ENCODE results near the gene ARHGEF7. TPM values are rescaled to one million over a fixed set of nuclear protein-coding genes. Genes with fewer than 3 reads are reported as not detected.
"Not testable (repeated sequence)": the region's sequence is repeated elsewhere in the genome, so short reads cannot be mapped to it uniquely, and the experiment has no call there.

Gene ARHGEF7
- polyA plus RNA-seq, 4 donors = 21.6 to 76.4 (median 24.7) TPM

DNA sequence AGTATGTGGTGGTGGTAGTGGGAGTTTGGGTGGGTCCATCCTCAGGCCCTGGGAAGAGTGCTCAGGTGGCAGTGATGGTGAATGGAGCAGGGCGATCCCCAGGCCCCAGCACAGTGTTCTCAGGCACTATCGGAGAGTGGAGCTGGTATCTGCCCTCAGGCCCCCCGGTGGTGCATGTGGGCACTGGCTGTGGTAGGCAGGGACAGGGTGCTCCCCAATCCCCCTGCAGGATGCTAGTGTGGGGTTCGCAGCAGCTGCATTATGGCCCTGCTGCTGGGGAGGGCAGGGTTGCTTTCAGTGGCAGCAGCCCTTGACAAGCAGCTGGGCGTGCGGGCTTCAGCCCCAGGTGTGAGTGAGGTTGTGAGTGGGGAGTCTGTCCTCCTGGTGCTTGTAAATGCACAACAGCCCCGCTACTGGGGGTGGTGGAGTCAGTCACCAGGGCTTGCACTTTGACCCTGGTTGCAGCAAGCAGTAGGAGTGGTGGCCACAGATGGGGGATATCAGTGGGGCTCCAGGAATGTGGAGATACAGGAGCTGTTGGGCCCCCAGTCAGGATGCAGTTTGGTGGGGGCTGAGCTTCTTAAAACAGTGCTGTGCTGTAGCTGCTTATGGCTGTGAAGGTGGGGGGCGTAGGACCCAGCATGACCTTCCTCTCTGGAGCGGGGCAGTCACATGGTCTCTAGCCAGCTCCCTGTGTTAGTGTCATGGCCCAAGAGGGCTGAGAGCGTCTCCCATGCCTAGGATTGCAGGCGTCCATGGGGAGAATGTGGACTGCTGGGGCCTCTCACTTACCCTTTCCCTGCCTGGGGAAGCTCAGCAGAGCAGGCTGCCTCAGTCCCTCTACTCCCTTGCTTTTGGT lies 38.7 kb upstream of the ARHGEF7 start:
- Histone ChIP-seq H3K9me3 (ENCODE audit: control insufficient read depth in 2 of 2, insufficient read depth in 1 of 2, low read depth in 1 of 2, low read length in 1 of 2) (peaks cover 0 to 14% of the 10 kb centered on the region in 2 donors), H3K4me3 (ENCODE audit: low read depth in 1 of 3, low read length in 3 of 3) (no peak overlapping the region), H3K36me3 (ENCODE audit: control insufficient read depth in 3 of 3, insufficient read depth in 2 of 3, low read depth in 1 of 3, low read length in 3 of 3) (no peaks in the 10 kb centered on the region), H3K27me3 (ENCODE audit: control insufficient read depth in 3 of 3, insufficient read depth in 3 of 3, low read length in 3 of 3) (no peaks in the 10 kb centered on the region), H3K4me1 (ENCODE audit: control insufficient read depth in 3 of 3, insufficient read depth in 2 of 3, low read depth in 1 of 3, low read length in 2 of 3) (no peaks in the 10 kb centered on the region), H3K27ac (ENCODE audit: low read depth in 1 of 3, low read length in 2 of 3) (no peak overlapping the region)
- DNase-seq (no peak), FAIRE-seq (no peak)
- 76 to 82% (median 77%) methylated on average over 11 of the region's 11 CpGs for WGBS, 3 donors

DNA sequence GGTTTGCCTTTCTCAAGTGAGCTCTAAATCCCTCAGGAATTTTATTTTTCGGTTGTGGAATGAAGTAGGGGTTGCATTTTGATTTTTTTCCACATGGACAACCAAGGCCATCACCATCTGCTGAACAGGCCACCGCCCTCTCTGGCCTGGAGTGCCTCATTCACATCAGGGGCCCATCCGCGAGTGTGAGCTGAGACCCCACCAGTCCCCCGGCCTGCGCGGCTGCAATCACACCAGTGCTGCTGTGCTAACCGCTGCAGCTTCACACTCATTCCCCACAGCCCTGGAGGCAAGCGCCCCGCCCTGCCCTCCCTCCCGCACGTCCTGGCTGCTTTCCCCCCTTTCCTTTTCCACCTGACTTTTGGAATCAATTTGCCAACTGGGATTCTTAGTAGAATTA lies 35.7 kb upstream of the ARHGEF7 start:
- WGBS, 3 donors = 80 to 84% (median 82%) methylated on average over 12 of the region's 12 CpGs
- FAIRE-seq = no peak
- DNase-seq = no peak

DNA sequence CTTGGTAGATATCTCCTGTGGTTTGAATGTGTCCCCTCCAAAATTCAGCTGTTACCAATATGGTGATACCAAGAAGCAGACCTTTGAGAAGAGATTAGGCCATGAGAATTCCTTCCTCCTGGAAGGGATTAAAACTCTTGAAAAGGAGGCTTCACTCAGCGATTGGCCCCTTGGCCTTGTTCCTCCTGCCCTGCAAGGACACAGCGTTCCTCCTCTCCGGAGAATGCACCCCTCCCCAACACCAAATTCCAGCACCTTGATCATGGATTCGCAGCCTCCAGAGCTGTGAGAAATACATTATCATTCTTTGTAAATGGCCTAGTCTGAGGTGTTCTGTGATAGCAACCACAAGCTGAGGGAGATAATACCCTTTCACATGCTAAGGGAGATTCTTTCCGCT lies 34.5 kb upstream of the ARHGEF7 start:
- H3K9me3 ChIP-seq (ENCODE audit: control insufficient read depth in 2 of 2, insufficient read depth in 1 of 2, low read depth in 1 of 2, low read length in 1 of 2) = peaks cover 0 to 6% of the 10 kb centered on the region in 2 donors
- no peaks in the 10 kb centered on the region for H3K36me3 ChIP-seq (ENCODE audit: control insufficient read depth in 3 of 3, insufficient read depth in 2 of 3, low read depth in 1 of 3, low read length in 3 of 3)
- 66 to 82% (median 69%) methylated on average over 5 of the region's 5 CpGs for WGBS, 3 donors
- H3K27ac ChIP-seq (ENCODE audit: low read depth in 1 of 3, low read length in 2 of 3) = no peak overlapping the region
- DNase-seq = no peak
- no peak for FAIRE-seq
- H3K4me1 ChIP-seq (ENCODE audit: control insufficient read depth in 3 of 3, insufficient read depth in 2 of 3, low read depth in 1 of 3, low read length in 2 of 3) = no peaks in the 10 kb centered on the region
- peaks cover 0 to 2% (median 0%) of the 10 kb centered on the region in 3 donors for H3K27me3 ChIP-seq (ENCODE audit: control insufficient read depth in 3 of 3, insufficient read depth in 3 of 3, low read length in 3 of 3)
- H3K4me3 ChIP-seq (ENCODE audit: low read depth in 1 of 3, low read length in 3 of 3) = no peak overlapping the region

More for the DNA sequence above, 35.7 kb upstream of the ARHGEF7 start:
- Histone ChIP-seq H3K27ac (ENCODE audit: low read depth in 1 of 3, low read length in 2 of 3) (no peak overlapping the region), H3K9me3 (ENCODE audit: control insufficient read depth in 2 of 2, insufficient read depth in 1 of 2, low read depth in 1 of 2, low read length in 1 of 2) (peaks cover 0 to 11% of the 10 kb centered on the region in 2 donors), H3K36me3 (ENCODE audit: control insufficient read depth in 3 of 3, insufficient read depth in 2 of 3, low read depth in 1 of 3, low read length in 3 of 3) (no peaks in the 10 kb centered on the region), H3K4me1 (ENCODE audit: control insufficient read depth in 3 of 3, insufficient read depth in 2 of 3, low read depth in 1 of 3, low read length in 2 of 3) (no peaks in the 10 kb centered on the region), H3K27me3 (ENCODE audit: control insufficient read depth in 3 of 3, insufficient read depth in 3 of 3, low read length in 3 of 3) (peaks cover 0 to 2% (median 0%) of the 10 kb centered on the region in 3 donors), H3K4me3 (ENCODE audit: low read depth in 1 of 3, low read length in 3 of 3) (no peak overlapping the region)

DNA sequence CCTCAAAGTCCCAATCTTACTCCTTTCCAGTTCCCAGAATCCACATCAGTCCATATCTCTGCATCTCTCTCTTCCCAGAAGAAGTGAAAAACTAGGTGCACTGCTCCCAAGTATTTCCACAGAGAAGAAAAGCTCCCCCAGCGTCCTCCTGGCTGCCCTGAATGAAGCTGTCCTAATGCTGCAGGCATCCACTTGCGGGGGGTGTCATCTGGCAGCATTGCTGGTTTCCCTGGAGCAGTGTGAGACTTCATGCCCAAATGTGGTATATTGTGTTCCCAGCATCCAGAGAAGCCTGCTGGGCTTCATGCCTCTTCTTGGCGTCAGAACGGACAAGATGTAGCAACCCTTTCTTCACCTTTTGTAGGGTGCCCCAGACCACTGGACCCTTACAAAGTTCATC lies 32.9 kb upstream of the ARHGEF7 start:
- H3K27me3 ChIP-seq (ENCODE audit: control insufficient read depth in 3 of 3, insufficient read depth in 3 of 3, low read length in 3 of 3) = peaks cover 0 to 2% (median 0%) of the 10 kb centered on the region in 3 donors
- H3K4me3 ChIP-seq (ENCODE audit: low read depth in 1 of 3, low read length in 3 of 3) = no peak overlapping the region
- H3K27ac ChIP-seq (ENCODE audit: low read depth in 1 of 3, low read length in 2 of 3) = no peak overlapping the region
- no peaks in the 10 kb centered on the region for H3K36me3 ChIP-seq (ENCODE audit: control insufficient read depth in 3 of 3, insufficient read depth in 2 of 3, low read depth in 1 of 3, low read length in 3 of 3)
- no peaks in the 10 kb centered on the region for H3K4me1 ChIP-seq (ENCODE audit: control insufficient read depth in 3 of 3, insufficient read depth in 2 of 3, low read depth in 1 of 3, low read length in 2 of 3)
- WGBS, 3 donors = 66 to 84% (median 75%) methylated on average over 4 of the region's 4 CpGs
- no peaks in the 10 kb centered on the region for H3K9me3 ChIP-seq (ENCODE audit: control insufficient read depth in 2 of 2, insufficient read depth in 1 of 2, low read depth in 1 of 2, low read length in 1 of 2)
- DNase-seq (no peak), FAIRE-seq (no peak)

DNA sequence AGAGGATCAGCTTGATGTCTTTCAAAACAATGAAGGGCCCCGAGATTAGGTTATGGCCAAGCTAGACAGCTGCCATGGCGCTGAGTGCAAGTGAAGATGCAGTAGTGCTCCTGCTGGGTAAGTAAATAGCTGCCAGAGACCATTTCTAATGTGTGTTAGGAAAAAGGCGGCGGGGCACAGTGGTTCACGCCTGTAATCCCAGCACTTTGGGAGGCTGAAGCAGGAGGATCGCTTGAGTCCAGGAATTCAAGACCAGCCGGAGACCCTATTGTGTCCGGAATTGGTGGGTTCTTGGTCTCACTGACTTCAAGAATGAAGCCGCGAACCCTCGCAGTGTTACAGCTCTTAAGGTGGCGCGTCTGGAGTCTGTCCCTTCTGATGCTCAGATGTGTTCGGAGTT lies 32.3 kb upstream of the ARHGEF7 start:
- H3K27ac ChIP-seq (ENCODE audit: low read depth in 1 of 3, low read length in 2 of 3); H3K4me1 ChIP-seq (ENCODE audit: control insufficient read depth in 3 of 3, insufficient read depth in 2 of 3, low read depth in 1 of 3, low read length in 2 of 3); FAIRE-seq; H3K36me3 ChIP-seq (ENCODE audit: control insufficient read depth in 3 of 3, insufficient read depth in 2 of 3, low read depth in 1 of 3, low read length in 3 of 3); H3K4me3 ChIP-seq (ENCODE audit: low read depth in 1 of 3, low read length in 3 of 3); H3K9me3 ChIP-seq (ENCODE audit: control insufficient read depth in 2 of 2, insufficient read depth in 1 of 2, low read depth in 1 of 2, low read length in 1 of 2); H3K27me3 ChIP-seq (ENCODE audit: control insufficient read depth in 3 of 3, insufficient read depth in 3 of 3, low read length in 3 of 3); DNase-seq: not testable (repeated sequence)
- WGBS, 3 donors = 93 to 95% (median 94%) methylated on average over 14 of the region's 14 CpGs

DNA sequence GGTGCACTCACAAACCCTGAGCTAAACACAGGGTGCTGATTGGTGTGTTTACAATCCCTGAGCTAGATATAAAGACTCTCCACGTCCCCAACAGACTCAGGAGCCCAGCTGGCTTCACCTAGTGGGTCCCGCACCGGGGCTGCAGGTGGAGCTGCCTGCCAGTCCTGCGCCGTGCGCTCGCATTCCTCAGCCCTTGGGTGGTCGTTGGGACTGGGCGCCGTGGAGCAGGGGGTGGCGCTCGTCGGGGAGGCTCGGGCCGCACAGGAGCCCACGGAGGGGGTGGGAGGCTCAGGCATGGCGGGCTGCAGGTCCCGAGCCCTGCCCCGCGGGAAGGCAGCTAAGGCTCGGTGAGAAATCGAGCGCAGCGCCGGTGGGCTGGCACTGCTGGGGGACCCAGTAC lies 31.4 kb upstream of the ARHGEF7 start:
- 86 to 88% (median 88%) methylated on average over 8 to 16 of the region's 25 CpGs for WGBS, 3 donors
- DNase-seq; H3K36me3 ChIP-seq (ENCODE audit: control insufficient read depth in 3 of 3, insufficient read depth in 2 of 3, low read depth in 1 of 3, low read length in 3 of 3); H3K9me3 ChIP-seq (ENCODE audit: control insufficient read depth in 2 of 2, insufficient read depth in 1 of 2, low read depth in 1 of 2, low read length in 1 of 2); FAIRE-seq; H3K4me1 ChIP-seq (ENCODE audit: control insufficient read depth in 3 of 3, insufficient read depth in 2 of 3, low read depth in 1 of 3, low read length in 2 of 3); H3K4me3 ChIP-seq (ENCODE audit: low read depth in 1 of 3, low read length in 3 of 3); H3K27me3 ChIP-seq (ENCODE audit: control insufficient read depth in 3 of 3, insufficient read depth in 3 of 3, low read length in 3 of 3); H3K27ac ChIP-seq (ENCODE audit: low read depth in 1 of 3, low read length in 2 of 3): not testable (repeated sequence)

DNA sequence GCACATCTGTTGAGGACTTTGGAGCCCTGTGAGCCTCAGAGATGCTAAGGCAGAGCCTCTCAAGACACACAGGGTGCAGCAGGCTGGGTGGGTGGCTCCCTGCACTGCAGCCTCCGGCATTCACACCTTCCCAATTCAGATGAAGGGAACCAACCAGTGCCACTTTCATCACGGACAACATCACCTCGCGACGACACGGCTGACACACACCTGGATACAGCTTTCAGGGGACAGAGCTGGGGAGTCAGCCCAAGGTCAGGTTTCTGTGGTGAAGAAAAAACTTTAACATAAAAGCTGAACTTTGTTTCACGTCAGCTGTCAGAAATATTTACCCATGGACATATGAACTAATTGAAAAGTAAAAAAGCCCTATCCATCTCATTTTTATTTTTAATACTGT lies 24.9 kb upstream of the ARHGEF7 start:
- FAIRE-seq (no peak), DNase-seq (no peak)
- 71 to 78% (median 73%) methylated on average over 7 of the region's 7 CpGs for WGBS, 3 donors
- Histone ChIP-seq H3K27ac (ENCODE audit: low read depth in 1 of 3, low read length in 2 of 3) (no peak overlapping the region), H3K27me3 (ENCODE audit: control insufficient read depth in 3 of 3, insufficient read depth in 3 of 3, low read length in 3 of 3) (peaks cover 0 to 17% (median 6%) of the 10 kb centered on the region in 3 donors), H3K36me3 (ENCODE audit: control insufficient read depth in 3 of 3, insufficient read depth in 2 of 3, low read depth in 1 of 3, low read length in 3 of 3) (no peaks in the 10 kb centered on the region), H3K9me3 (ENCODE audit: control insufficient read depth in 2 of 2, insufficient read depth in 1 of 2, low read depth in 1 of 2, low read length in 1 of 2) (no peaks in the 10 kb centered on the region), H3K4me1 (ENCODE audit: control insufficient read depth in 3 of 3, insufficient read depth in 2 of 3, low read depth in 1 of 3, low read length in 2 of 3) (no peaks in the 10 kb centered on the region), H3K4me3 (ENCODE audit: low read depth in 1 of 3, low read length in 3 of 3) (no peak overlapping the region)

DNA sequence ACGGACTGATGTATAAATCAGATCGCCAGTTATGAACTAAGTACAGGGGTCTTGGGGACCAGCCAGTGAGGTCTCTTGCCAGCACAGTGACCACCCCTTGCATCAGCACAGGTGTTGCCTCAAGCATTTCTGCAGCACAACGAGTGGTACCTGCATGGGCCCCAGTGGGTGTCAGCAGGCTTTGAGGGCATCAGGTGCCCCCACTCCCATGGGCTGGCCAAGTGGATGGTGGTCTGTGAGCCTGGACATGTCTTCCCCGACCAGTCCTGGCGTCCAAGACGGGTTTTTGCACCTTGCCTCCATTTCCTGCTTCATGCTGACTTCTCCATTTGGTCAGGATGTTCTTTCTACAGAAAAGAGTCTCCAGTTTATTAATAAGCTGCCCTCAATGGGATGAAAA lies 22.4 kb upstream of the ARHGEF7 start:
- no peaks in the 10 kb centered on the region for H3K9me3 ChIP-seq (ENCODE audit: control insufficient read depth in 2 of 2, insufficient read depth in 1 of 2, low read depth in 1 of 2, low read length in 1 of 2)
- WGBS, 3 donors = 67 to 73% (median 68%) methylated on average over 6 of the region's 6 CpGs
- no peak for DNase-seq
- no peak overlapping the region for H3K27ac ChIP-seq (ENCODE audit: low read depth in 1 of 3, low read length in 2 of 3)
- no peaks in the 10 kb centered on the region for H3K4me1 ChIP-seq (ENCODE audit: control insufficient read depth in 3 of 3, insufficient read depth in 2 of 3, low read depth in 1 of 3, low read length in 2 of 3)
- no peak for FAIRE-seq
- H3K27me3 ChIP-seq (ENCODE audit: control insufficient read depth in 3 of 3, insufficient read depth in 3 of 3, low read length in 3 of 3) = peaks cover 3 to 23% (median 7%) of the 10 kb centered on the region in 3 donors
- no peak overlapping the region for H3K4me3 ChIP-seq (ENCODE audit: low read depth in 1 of 3, low read length in 3 of 3)
- no peaks in the 10 kb centered on the region for H3K36me3 ChIP-seq (ENCODE audit: control insufficient read depth in 3 of 3, insufficient read depth in 2 of 3, low read depth in 1 of 3, low read length in 3 of 3)

Data from small intestine (tissue), 7 donors.